Adipose tissue (tissue), 3 donors: ENCODE results near the gene CNTNAP2. TPM values are rescaled to one million over a fixed set of nuclear protein-coding genes. Genes with fewer than 3 reads are reported as not detected.
"Not testable (repeated sequence)": the region's sequence is repeated elsewhere in the genome, so short reads cannot be mapped to it uniquely, and the experiment has no call there.

Experiments used
- H3K27ac ChIP-seq: one replicate; pipeline ENCODE4 v1.5.1; 2013; ENCODE audit warnings: low read depth, low read length
- WGBS, 3 donors: extraction: QIAGEN DNeasy Blood & Tissue Kit; methylation state at CpG; one replicate each; pipeline ENCODE4 v1.1.7; 2013; 5-methylcytosine and 5-hydroxymethylcytosine counted together
- polyA plus RNA-seq, 3 donors: library from polyadenylated mRNA; stranded (reverse); fragments of 200-250 nt; gene quantifications; one replicate each; pipeline ENCODE4 v1.2.3, GENCODE V29; 2013
- donor health status: healthy with polysubstance abuse.
- donor health status: Bipolar disorder and iron deficiency.
- donor health status: healthy.

Gene CNTNAP2
- polyA plus RNA-seq, 3 donors: under 0.01 to 0.03 (median 0.01) TPM

DNA sequence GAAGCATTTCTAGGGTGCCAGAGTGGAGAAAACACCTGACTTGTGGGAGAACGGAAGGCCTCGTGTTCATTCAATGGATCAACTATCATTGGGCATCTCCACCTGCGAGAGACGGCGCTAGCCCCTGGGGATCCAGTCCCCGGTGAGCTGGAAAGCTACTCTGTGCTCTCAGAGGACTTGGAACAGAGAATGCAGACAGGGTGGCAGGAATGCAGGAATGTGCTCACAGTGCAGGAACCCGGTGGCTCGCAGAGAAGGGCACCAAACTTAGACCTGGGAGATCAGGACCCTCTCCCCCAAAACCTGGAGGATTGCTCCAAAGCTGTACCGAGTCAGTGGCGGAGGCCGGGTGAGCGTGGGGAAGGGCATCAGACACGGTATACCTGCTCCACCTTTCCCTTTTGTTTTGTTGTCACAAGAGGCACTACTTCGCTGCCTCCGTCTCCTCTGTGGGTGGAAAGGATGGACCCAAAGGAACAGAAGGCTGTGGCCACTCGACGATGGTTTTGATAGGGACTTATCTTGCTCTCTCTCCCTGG, 1905.0 kb downstream of the CNTNAP2 start:
- WGBS, 3 donors: 82 to 91% (median 89%) methylated on average over 17 of the region's 17 CpGs

DNA sequence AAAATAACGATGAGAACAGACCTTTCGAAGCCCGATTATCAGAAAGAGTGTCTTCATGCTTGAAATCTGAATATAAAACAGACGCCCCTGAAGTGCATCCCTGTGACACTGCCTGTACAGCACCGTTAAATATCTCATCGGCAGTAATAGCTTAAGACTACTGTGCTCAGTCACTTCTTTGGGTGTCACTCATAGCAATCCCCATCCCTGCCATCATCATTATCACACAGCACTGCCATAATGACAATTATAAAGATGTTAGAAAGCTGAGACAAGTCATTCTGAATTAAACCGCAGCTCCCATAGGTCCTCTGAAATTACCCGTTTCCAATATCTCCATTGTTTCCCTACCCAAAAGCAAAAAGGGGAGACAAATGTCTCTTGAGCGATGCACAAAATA, 1906.2 kb downstream of the CNTNAP2 start:
- H3K27ac ChIP-seq: no peak overlapping the region
- 88 to 91% (median 89%) methylated on average over 9 of the region's 9 CpGs for WGBS, 3 donors

More for the DNA sequence above, 1905.0 kb downstream of the CNTNAP2 start:
- H3K27ac ChIP-seq: no peak overlapping the region

DNA sequence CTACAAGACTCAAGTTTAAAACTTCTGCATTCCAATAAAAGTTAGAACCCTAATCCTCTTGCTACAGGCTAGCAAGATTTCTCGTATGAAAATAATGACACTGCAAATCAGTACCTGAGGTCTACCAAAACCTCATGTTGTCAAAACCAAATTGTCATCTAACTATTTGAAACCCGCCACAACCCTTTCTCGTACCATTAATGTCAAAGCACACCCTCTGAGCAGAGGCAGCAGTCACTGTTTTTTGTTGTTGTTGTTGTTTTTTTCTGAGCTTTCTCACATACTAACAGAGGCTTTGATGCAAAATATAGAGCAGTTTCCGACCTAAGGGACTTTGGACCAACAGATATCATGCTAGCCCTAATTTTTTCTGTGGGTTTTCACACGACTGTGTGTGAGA, 1910.1 kb downstream of the CNTNAP2 start:
- WGBS, 3 donors: 59 to 78% (median 74%) methylated on average over 5 of the region's 5 CpGs

DNA sequence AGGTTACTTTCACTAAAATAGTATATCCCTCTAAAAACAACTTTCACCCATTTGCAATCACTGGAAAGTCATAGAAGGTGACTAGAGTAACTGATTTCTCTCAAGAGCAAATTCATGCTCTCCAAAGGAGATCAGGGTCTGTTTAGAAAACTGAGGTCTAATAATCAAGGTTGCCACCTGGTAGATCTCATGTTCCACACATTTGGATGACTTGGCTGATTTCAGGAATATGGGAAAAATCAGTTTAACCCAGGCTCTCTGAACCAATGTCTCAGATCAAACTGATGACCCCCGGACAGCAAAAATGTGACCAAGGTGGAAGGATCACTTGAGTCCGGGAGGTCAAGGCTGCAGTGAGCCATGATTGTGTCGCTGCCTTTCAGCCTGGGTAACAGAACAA, 1911.6 kb downstream of the CNTNAP2 start:
- H3K27ac ChIP-seq: no peak overlapping the region
- WGBS, 3 donors: 70 to 93% (median 89%) methylated on average over 3 of the region's 3 CpGs

More for the DNA sequence above, 1910.1 kb downstream of the CNTNAP2 start:
- H3K27ac ChIP-seq: no peak overlapping the region

DNA sequence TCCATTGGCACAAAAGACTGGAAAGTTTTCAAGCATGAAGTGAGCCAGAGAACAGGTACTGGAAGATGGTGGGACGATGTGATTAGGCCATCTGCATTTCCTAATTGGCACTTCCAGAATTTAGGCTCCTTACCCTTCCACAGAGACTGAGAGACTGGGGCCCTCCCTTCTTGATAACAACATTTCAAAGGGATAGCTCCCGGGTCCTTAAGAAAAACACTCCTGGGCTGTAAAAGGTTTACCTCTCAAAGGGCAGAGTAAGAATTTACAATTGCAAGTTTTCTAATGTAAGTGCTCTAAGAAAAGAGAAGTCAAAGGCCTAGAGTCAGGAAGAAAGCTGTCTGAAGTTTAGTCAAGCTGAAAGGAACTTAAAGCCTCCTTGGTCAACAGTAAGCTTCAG, 1914.4 kb downstream of the CNTNAP2 start:
- whole genome bisulfite sequencing, 3 donors: 35 to 63% (median 54%) methylated on average over 2 of the region's 2 CpGs

DNA sequence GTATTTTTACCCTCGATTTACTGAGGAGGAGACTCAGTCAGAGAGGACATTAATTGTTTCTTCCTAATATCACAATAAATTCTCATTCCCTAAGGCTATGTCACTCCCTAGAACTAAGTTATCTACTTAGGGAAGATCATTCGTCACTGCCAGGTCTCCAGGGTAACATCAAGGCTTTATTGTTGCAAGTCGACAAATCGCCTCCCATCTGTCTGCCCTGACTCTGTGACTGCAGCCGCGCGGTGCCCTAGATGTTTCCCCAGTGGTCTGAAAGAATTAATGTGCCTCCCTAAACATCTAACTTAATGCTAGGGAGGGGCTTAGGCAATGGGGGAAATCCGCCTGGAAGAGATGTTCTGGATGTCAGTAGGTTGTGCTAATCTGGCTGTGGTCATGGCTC, 1915.2 kb downstream of the CNTNAP2 start:
- WGBS, 3 donors: 48 to 66% (median 59%) methylated on average over 8 of the region's 8 CpGs
- H3K27ac ChIP-seq: no peak overlapping the region

More for the DNA sequence above, 1914.4 kb downstream of the CNTNAP2 start:
- H3K27ac ChIP-seq: no peak overlapping the region

DNA sequence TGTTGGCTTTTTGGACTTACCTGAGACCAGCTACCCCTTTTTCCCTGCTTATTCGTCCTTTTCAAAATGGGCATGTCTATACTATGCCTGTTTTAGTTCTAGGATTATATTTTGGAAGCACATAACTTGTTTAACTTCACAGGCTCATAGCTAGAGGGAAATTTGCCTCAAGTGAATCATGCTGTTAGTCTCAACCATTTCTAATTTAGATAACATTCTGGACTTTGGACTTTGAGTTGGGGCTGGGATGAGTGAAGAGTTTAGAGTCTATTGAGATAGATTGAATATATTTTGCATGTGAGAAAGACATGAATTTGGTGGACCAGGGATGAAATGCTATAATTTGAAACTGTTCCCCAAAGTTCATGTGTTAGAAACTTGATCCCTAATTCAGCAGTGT, 1919.3 kb downstream of the CNTNAP2 start:
- WGBS, 3 donors: 57 to 76% (median 74%) methylated on average over 1 of the region's 1 CpG
- no peak overlapping the region for H3K27ac ChIP-seq

DNA sequence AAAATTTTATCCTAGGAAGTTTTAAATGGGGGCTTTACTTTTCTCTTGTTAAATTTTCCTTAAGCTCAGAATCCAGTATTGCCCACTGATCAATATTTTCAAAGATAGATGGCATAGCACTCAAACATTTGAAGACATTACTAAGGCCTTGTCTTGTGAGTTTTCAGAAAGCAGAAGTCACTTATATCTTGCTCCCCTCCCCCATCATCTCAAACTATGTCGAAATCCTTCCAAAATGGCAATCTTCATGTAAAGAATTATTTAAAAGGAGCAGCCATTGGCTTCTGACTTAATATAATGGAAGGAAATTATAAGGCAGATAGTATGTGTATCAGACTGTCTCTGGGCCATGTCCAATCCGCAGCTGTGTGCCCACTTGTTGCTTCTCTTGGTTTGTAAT, 1920.4 kb downstream of the CNTNAP2 start:
- WGBS, 3 donors: 79 to 87% (median 84%) methylated on average over 2 of the region's 2 CpGs
- no peak overlapping the region for H3K27ac ChIP-seq

DNA sequence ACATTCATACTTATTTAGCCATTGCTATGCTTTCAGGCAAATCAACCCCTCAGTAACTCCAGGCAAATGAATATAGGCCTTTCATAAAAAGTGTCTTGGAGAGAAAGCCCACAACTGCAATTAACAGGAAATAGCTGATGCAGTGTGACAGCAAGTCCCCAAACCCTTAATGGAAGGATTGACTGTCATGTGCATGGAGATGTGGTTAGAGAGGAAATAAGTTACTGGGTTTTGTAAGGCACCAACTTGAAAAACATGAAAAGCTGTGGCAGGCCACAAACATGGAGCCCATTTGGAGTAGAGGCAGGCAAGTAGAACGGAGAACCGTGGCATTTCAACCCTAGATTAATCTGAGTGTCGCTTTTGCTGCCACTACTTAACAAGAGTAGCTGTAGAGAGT, 1924.6 kb downstream of the CNTNAP2 start:
- no peak overlapping the region for H3K27ac ChIP-seq
- WGBS, 3 donors: 58 to 92% (median 73%) methylated on average over 3 of the region's 3 CpGs

DNA sequence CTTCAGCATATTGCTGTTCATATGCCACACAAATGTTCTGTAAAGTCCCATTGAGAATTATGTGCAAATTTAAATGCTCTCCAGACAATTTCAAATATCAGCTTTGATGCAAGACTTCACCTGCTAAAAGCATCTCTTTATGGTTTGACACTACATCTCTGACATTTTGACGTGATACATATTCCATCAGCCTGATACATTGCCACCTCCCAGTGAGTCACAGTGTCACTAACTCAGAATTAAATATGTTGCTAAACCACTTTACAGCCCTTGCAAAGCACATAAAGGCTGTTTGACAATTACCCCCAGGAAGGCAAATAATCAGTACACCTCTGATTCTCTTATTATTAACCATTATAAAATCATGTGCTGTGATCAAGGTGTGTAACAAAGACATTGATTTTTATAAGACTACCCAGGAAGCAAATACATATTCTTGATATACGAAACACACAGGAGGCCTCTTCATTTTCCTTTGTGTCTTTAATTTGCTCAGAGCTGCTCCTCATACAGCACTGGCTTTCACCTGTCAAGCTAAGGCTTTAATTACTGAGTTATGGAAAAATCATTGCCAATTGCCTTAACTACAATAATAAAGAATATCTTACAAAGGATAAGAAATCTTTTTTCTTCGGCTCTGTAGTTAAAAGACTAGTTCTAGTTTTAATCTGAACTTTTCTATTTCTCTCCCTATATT, 1926.5 kb downstream of the CNTNAP2 start:
- H3K27ac ChIP-seq: no peak overlapping the region
- WGBS, 3 donors: 67 to 85% (median 84%) methylated on average over 3 of the region's 3 CpGs

DNA sequence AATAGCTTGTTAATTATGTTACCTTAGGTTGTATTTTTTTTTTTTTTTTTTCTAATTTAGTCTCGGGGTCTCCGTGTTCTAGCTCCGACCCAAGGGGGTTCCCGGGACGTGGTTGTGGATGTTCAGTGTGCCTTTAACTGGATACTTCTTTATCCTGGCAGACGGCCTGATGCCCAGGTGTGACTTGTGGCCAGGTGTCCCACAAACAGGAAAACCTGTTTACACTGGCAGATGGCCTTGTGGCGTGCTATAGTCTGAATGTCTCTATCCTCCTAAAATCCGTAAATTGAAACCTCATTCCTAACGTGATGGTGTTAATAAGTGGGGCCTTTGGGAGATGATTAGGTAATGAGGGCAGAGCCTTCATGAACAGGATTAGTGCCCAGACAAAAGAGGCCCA, 1927.6 kb downstream of the CNTNAP2 start:
- H3K27ac ChIP-seq: no peak overlapping the region
- 55 to 86% (median 84%) methylated on average over 9 of the region's 9 CpGs for WGBS, 3 donors

DNA sequence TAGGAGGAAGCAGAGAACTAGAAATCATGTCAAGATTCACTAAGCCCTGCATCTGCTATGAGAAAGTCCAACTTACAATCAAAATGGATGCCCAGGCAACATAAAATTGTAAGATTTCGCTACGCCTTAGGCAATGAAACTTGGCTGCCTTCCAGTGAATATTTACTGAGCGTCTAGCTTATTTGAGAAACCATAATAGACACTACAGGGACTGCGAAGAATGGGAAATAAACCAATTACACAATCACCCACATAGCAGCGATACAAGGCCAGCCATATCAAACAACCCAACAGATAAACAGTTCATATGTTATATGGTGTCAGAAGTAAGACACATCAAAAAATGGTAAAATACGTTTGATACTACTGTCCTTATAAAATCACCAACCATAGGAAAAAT, 1928.9 kb downstream of the CNTNAP2 start:
- no peak overlapping the region for H3K27ac ChIP-seq
- WGBS, 3 donors: 63 to 84% (median 81%) methylated on average over 6 of the region's 6 CpGs

DNA sequence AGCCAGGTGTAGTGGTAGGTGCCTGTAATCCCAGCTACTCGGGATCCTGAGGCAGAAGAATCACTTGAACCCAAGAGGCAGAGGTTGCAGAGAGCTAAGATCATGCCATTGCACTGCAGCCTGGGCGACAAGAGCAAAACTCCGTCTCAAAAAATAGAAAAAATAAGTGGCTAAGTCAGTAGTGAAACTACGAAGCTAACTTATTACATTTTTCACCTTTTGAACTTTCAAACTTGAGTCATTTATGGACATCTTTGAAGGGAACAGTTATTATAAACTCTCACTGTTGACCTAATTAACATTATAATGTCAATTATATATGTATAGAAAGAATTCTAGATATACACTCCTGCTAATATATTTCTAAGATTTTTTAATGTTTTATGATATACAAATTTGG, 1932.5 kb downstream of the CNTNAP2 start:
- H3K27ac ChIP-seq: no peak overlapping the region
- 80 to 87% (median 86%) methylated on average over 4 of the region's 4 CpGs for WGBS, 3 donors

DNA sequence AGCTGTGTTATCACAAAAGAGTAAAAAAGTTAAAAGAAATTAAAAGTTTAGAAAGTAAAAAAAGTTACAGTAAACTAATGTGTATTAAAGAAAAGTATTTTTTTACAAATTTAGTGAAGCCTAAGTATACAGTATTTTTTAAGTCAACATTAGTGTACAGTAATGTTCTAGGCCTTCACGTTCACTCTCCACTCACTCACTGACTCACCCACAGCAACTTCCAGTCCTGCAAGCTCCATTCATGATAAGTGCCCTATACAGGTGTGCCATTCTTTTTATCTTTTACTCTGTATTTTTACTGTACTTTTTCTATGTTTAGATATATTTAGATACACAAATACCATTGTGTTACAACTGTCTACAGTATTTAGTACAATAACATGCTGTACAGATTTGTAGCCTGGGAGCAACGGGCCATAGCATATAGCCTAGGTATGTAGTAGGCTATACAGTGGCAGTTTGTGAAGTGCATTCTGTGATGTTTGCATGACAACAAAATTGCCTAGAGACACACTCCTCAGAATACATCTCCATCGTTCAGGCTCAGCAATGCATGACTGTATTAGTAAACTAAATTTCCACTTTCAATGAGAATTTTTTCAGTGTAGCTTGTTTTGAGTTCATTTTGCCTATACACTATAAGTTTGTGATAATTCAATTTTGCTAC, 1934.0 kb downstream of the CNTNAP2 start:
- 85 to 88% (median 86%) methylated on average over 3 of the region's 3 CpGs for WGBS, 3 donors
- no peak overlapping the region for H3K27ac ChIP-seq

DNA sequence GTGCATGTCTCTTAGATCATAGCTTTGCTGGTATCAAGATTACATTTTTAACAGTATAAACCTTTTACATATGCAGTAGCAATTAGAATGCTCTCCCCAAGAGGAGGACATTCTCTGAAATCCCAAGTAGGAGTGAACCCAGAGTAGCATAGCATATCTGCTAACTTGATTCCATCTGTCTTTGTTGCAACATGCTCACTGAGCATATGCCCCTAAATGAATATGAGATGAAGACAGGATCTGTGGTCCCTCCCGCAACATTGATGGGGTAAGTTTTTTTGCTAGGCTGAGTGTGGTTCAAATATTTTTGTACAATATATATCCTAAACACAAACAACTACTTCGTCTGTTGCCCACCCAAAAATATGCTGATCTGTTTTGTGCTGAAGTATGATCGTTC, 1939.8 kb downstream of the CNTNAP2 start:
- WGBS, 3 donors: 83 to 91% (median 86%) methylated on average over 3 of the region's 3 CpGs

DNA sequence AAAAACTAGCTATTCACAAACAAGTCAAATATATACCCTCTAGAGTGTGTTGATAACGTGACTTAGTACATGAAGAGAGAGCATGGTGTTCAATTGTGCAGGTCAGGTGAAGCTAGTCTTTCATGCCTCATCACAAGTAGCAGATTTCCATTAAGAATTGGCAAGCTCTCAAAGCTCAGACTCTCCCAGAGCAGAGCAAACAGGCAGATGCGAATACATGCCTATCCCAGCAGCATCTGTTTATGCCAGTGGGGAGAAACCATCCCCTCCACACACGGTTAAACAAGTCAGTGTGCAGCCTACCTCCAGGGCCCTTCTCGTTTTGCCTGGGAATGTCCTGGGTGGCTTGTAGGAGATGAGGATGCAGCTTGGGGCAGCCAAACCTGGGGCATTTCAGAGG, 1941.5 kb downstream of the CNTNAP2 start:
- no peak overlapping the region for H3K27ac ChIP-seq
- 47 to 62% (median 60%) methylated on average over 4 of the region's 4 CpGs for WGBS, 3 donors

More for the DNA sequence above, 1939.8 kb downstream of the CNTNAP2 start:
- no peak overlapping the region for H3K27ac ChIP-seq

DNA sequence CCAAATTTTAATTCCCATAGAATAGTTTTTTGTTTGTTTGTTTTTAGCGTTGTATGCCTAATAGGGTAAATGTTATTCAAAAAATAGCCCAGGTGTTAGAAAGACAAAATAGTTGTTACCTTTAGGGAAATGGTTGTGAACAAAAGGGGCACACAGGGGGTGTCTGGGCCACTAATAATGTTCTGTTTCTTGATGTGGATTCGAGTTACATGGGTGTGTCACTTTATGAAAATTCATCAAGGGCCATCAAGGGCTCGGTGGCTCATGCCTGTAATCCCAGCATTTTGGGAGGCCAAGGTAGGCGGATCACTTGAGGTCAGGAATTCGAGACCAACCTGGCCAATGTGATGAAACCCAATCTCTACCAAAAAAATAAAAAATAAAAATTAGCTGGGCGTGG, 1942.2 kb downstream of the CNTNAP2 start:
- H3K27ac ChIP-seq: no peak overlapping the region
- WGBS, 3 donors: 73 to 88% (median 86%) methylated on average over 6 of the region's 6 CpGs

DNA sequence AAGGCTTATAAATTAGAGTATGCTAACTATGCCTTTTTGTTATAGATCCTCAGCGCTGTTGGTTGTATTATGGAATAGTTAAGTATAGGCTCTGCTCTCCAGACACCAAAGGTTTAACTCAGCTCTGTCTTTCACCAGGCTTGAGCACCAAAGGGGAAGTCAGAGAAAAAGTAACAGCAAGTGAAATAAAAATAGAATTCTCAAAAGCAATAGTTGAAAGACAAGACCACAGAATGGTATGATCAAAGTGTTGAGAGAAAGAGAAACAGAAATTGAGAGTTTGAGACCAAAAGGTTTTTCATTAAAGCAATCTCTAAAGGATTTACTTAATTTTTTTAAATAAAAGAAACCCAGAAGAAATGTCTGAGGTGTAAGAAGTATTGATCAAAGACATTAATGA, 1944.1 kb downstream of the CNTNAP2 start:
- WGBS, 3 donors: 90 to 100% (median 95%) methylated on average over 1 of the region's 1 CpG
- H3K27ac ChIP-seq: no peak overlapping the region

DNA sequence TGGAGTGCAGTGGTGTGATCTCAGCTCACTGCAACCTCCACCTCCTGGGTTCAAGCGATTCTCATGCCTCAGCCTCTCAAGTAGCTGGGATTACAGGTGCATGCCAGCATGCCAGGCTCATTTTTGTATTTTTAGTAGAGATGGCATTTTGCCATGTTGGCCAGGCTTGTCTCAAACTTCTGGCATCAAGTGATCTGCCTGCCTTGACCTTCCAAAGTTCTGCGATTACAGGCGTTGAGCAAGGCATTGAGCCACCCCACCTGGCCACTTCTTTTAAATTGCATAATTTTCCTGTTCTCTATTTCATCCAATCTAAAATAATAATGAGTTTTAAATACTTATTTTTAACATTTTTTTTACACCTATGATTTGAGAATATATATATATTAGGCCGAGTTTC, 1961.5 kb downstream of the CNTNAP2 start:
- H3K27ac ChIP-seq: not testable (repeated sequence)
- WGBS, 3 donors: 72 to 82% (median 72%) methylated on average over 4 of the region's 4 CpGs
